PC-3 (cell line): Measurements from ENCODE around the gene ZKSCAN4. TPM values are rescaled to one million over a fixed set of nuclear protein-coding genes. Genes with fewer than 3 reads are reported as not detected.

Experiments used
- ATAC-seq: fragments of 200-7000 bp; cut with Tn5 transposase; 2 replicates; pipeline ENCODE4 v1.9.1; 2020; ENCODE audit warnings: mild to moderate bottlenecking, moderate library complexity
- BruUV-seq: library from RNA; stranded (reverse); fragments of 400-500 nt; replicated peaks from 2 replicates; lab custom pipeline; 2021; lab: Mats Ljungman, UMichigan
- CTCF ChIA-PET: fragments of 300-600 bp; sonication (Branson Sonifier 250); formaldehyde crosslinking; loops from one replicate; lab custom pipeline; 2022; ENCODE audit warnings: antibody characterized with exemption; lab: Charles Lee
- POLR2A ChIA-PET: fragments of 300-600 bp; sonication (Branson Sonifier 250); formaldehyde crosslinking; loops from one replicate; lab custom pipeline; 2022; ENCODE audit warnings: antibody characterized with exemption; ENCODE audit not compliant: unreplicated experiment; lab: Charles Lee
- DNase-seq: peaks from one replicate; pipeline ENCODE4 v3.0.0-alpha.2; 2015
- H2AFZ ChIP-seq: fragments of 300-600 bp; sonication (generic); 2 replicates; pipeline ENCODE4 v1.6.0; 2016; ENCODE audit warnings: antibody characterized with exemption, low read length
- H3F3A ChIP-seq: fragments of 300-600 bp; sonication (generic); one replicate; pipeline ENCODE4 v1.6.0; 2017; ENCODE audit warnings: antibody characterized with exemption, low read length, control low read depth, mild to moderate bottlenecking; ENCODE audit not compliant: unreplicated experiment
- H3K27ac ChIP-seq: fragments of 300-600 bp; sonication (generic); 2 replicates; pipeline ENCODE4 v1.5.1; 2016; ENCODE audit warnings: mild to moderate bottlenecking, low read length
- H3K27me3 ChIP-seq: fragments of 300-600 bp; sonication (generic); 2 replicates; pipeline ENCODE4 v1.6.1; 2016; ENCODE audit warnings: low read length, mixed read lengths
- H3K36me3 ChIP-seq: fragments of 300-600 bp; sonication (generic); 2 replicates; pipeline ENCODE4 v1.6.1; 2016; ENCODE audit warnings: low read depth, mixed run types, low read length, mixed read lengths
- H3K4me1 ChIP-seq: fragments of 300-600 bp; sonication (generic); 2 replicates; pipeline ENCODE4 v1.5.1; 2016; ENCODE audit warnings: low read length; ENCODE audit not compliant: insufficient read depth
- H3K4me2 ChIP-seq: fragments of 300-600 bp; sonication (generic); 2 replicates; pipeline ENCODE4 v1.6.0; 2016; ENCODE audit warnings: low read length
- H3K4me3 ChIP-seq: fragments of 300-600 bp; sonication (generic); 2 replicates; pipeline ENCODE4 v1.5.1; 2016; ENCODE audit warnings: mild to moderate bottlenecking, low read length, mixed read lengths
- H3K79me2 ChIP-seq: fragments of 300-600 bp; sonication (generic); 2 replicates; pipeline ENCODE4 v1.6.1; 2017; ENCODE audit warnings: low read length, mixed read lengths
- H3K9ac ChIP-seq: fragments of 300-600 bp; sonication (generic); 2 replicates; pipeline ENCODE4 v1.6.0; 2016; ENCODE audit warnings: mild to moderate bottlenecking, low read length
- H3K9me2 ChIP-seq: fragments of 300-600 bp; sonication (generic); replicated peaks from 2 replicates; pipeline ENCODE4 v1.6.1; 2016; ENCODE audit warnings: mixed run types, low read length, mixed read lengths
- H3K9me3 ChIP-seq: fragments of 300-600 bp; sonication (generic); 2 replicates; pipeline ENCODE4 v1.6.1; 2016; ENCODE audit warnings: low read length, mixed read lengths
- H4K20me1 ChIP-seq: fragments of 300-600 bp; sonication (generic); 2 replicates; pipeline ENCODE4 v1.6.1; 2016; ENCODE audit warnings: low read length, mixed read lengths
- CTCF ChIP-seq: fragments of 300-600 bp; sonication (generic); conservative IDR thresholded peaks from 2 replicates; pipeline ENCODE4 v1.5.1; 2017; ENCODE audit warnings: antibody characterized with exemption, low read depth, mild to moderate bottlenecking, low read length
- EZH2 ChIP-seq: fragments of 300-600 bp; sonication (generic); IDR thresholded peaks from one replicate; pipeline ENCODE4 v1.6.1; 2017; ENCODE audit warnings: antibody characterized with exemption, mild to moderate bottlenecking, low read length; ENCODE audit not compliant: unreplicated experiment
- EZH2phosphoT487 ChIP-seq: fragments of 300-600 bp; sonication (generic); IDR thresholded peaks from 2 replicates; pipeline ENCODE4 v1.6.1; 2018; ENCODE audit warnings: mild to moderate bottlenecking, antibody characterized with exemption, low read length, borderline replicate concordance
- intact Hi-C: fragments of 100-400 bp; cut with micrococcal nuclease; formaldehyde crosslinking; loops from 2 replicates; pipeline ENCODE4 v1.9.0; 2023
- total RNA-seq: library from RNA; depleted of rRNA; stranded (reverse); fragments of >200 nt; gene quantifications from 2 replicates; pipeline ENCODE4 v1.2.3, GENCODE V29; 2014

The ZKSCAN4 gene
- total RNA-seq, 1 experiment from 2014 or later = 2.3 TPM

- POLR2A ChIA-PET = no interaction called here
- no peaks in the 10 kb centered on the region for H3K9me2 ChIP-seq
- H4K20me1 ChIP-seq = no peaks in the 10 kb centered on the region
- TF ChIP-seq CTCF = no peak
- no peak for TF ChIP-seq EZH2
- no peak for TF ChIP-seq EZH2phosphoT487
- no peak overlapping the region for H3K9ac ChIP-seq
- intact Hi-C loops = no loop called here
- no TSS peak for BruUV-seq
- no peak overlapping the region for H3K4me3 ChIP-seq
- H3K27me3 ChIP-seq = no peaks in the 10 kb centered on the region
- H3K79me2 ChIP-seq = no peaks in the 10 kb centered on the region
- DNase-seq (no peak), ATAC-seq (no peak)
- H3F3A ChIP-seq = no peaks in the 10 kb centered on the region
- H3K27ac ChIP-seq = no peak overlapping the region
- H2AFZ ChIP-seq = no peak overlapping the region
- no peak overlapping the region for H3K4me2 ChIP-seq
- CTCF ChIA-PET = no interaction called here
- H3K36me3 ChIP-seq = no peaks in the 10 kb centered on the region
- peaks cover 9% of the 10 kb centered on the region for H3K4me1 ChIP-seq
- no peaks in the 10 kb centered on the region for H3K9me3 ChIP-seq
Measured at GRCh38 chr6:28208111-28208659, 43.9 kb downstream of the ZKSCAN4 start.

- Histone ChIP-seq H3K27me3 (no peaks in the 10 kb centered on the region), H3K9me2 (no peaks in the 10 kb centered on the region), H2AFZ (no peak overlapping the region), H4K20me1 (no peaks in the 10 kb centered on the region), H3K79me2 (no peaks in the 10 kb centered on the region), H3K4me2 (no peak overlapping the region), H3K4me3 (no peak overlapping the region), H3K27ac (no peak overlapping the region), H3K9ac (no peak overlapping the region), H3K36me3 (no peaks in the 10 kb centered on the region), H3K9me3 (no peaks in the 10 kb centered on the region), H3F3A (no peaks in the 10 kb centered on the region), H3K4me1 (peaks cover 9% of the 10 kb centered on the region)
- BruUV-seq = no TSS peak
- POLR2A ChIA-PET = no interaction called here
- TF ChIP-seq EZH2 = no peak
- CTCF ChIA-PET = no interaction called here
- intact Hi-C loops = no loop called here
- ATAC-seq = no peak
- DNase-seq = no peak
Measured at GRCh38 chr6:28207510-28208110, 44.5 kb downstream of the ZKSCAN4 start.

- Histone ChIP-seq H3F3A (no peaks in the 10 kb centered on the region), H3K4me3 (no peak overlapping the region), H3K36me3 (no peaks in the 10 kb centered on the region), H3K9me2 (no peaks in the 10 kb centered on the region), H3K79me2 (no peaks in the 10 kb centered on the region), H4K20me1 (no peaks in the 10 kb centered on the region), H3K4me1 (peaks cover 7% of the 10 kb centered on the region), H3K9ac (no peak overlapping the region), H3K27me3 (no peaks in the 10 kb centered on the region), H2AFZ (no peak overlapping the region), H3K9me3 (no peaks in the 10 kb centered on the region), H3K27ac (no peak overlapping the region), H3K4me2 (no peak overlapping the region)
- TF ChIP-seq CTCF (no peak), EZH2 (no peak), EZH2phosphoT487 (no peak)
- no peak for DNase-seq
- CTCF ChIA-PET = interaction anchor here (0.7 kb wide), 1 partner anchor 149 kb away, joined by 4 read pairs; no protein-coding TSS in a partner anchor
- no peak for ATAC-seq
- POLR2A ChIA-PET = no interaction called here
- BruUV-seq = no TSS peak
- intact Hi-C loops = no loop called here
Measured at GRCh38 chr6:28206928-28207509, 45.0 kb downstream of the ZKSCAN4 start.
